Measurements from ENCODE around the gene HECTD4. TPM values are rescaled to one million over a fixed set of nuclear protein-coding genes. Genes with fewer than 3 reads are reported as not detected.

The HECTD4 gene
- total and polyA plus RNA-seq, 2 of the 4 experiments (the other 2 are of a cell fraction) = 12.9 to 13.0 TPM

GRCh38 chr12:112317481-112317880 lies 64.8 kb downstream of the HECTD4 start:
- CTCF ChIA-PET = no interaction called here

More at GRCh38 chr12:112317481-112317880, 64.8 kb downstream of the HECTD4 start:
- H3K56ac ChIP-seq (ENCODE audit: extremely low read depth, insufficient read depth, low read length) = no peak overlapping the region
- BruUV-seq (replicated peaks) = no TSS peak
- H3K9ac ChIP-seq (ENCODE audit: low read depth, low read length) = no peak overlapping the region
- peaks cover 9% of the 10 kb centered on the region for H3K36me3 ChIP-seq (ENCODE audit: control insufficient read depth, insufficient read depth, low read length)
- no peak overlapping the region for H4K8ac ChIP-seq (ENCODE audit: low read depth in 2 of 2, low read length in 2 of 2)
- no peak overlapping the region for H2AFZ ChIP-seq (replicated peaks; ENCODE audit: low read length, poor library complexity)
- H2BK15ac ChIP-seq (ENCODE audit: low read depth, low read length) = no peak overlapping the region
- POLR2A ChIA-PET (ENCODE audit: unreplicated experiment) = no interaction called here
- H2AK9ac ChIP-seq (replicated peaks; ENCODE audit: low read depth, low read length, poor library complexity) = no peak overlapping the region
- DNase-seq = no peak
- H3K18ac ChIP-seq (ENCODE audit: low read depth, low read length) = no peak overlapping the region
- no peak overlapping the region for H3K4me2 ChIP-seq (ENCODE audit: low read depth, low read length)
- no peaks in the 10 kb centered on the region for H3K27me3 ChIP-seq (ENCODE audit: control insufficient read depth, insufficient read depth, low read length)
- H2AK5ac ChIP-seq (ENCODE audit: low read depth, low read length) = no peak overlapping the region
- no peak overlapping the region for H2BK5ac ChIP-seq (ENCODE audit: low read depth, low read length, poor library complexity, severe bottlenecking)
- H4K91ac ChIP-seq (ENCODE audit: insufficient read depth, low read depth, low read length) = no peak overlapping the region
- dilution Hi-C loops (cut with HindIII; ENCODE audit: low sequenced_read_pairs, unreplicated experiment) (no loop called here), in situ Hi-C loops (cut with MboI; ENCODE audit: low sequenced_read_pairs) (no loop called here), intact Hi-C loops (cut with micrococcal nuclease) (no loop called here)
- no peak for ATAC-seq (ENCODE audit: low read depth)
- H3K9me1 ChIP-seq (ENCODE audit: insufficient read depth, low read length) = peaks cover 15% of the 10 kb centered on the region
- no CpG with 5 or more reads among the region's 6 CpGs for WGBS, 2 experiments (ENCODE audit: extremely low coverage in 2 of 2, insufficient read length in 1 of 2)
- no peak overlapping the region for H3K27ac ChIP-seq (ENCODE audit: insufficient read depth, low read length)
- no peak overlapping the region for H3K23ac ChIP-seq (ENCODE audit: low read depth, low read length)
- no peak for TF ChIP-seq MAFK (IDR thresholded peaks at IDR 0.05; ENCODE audit: low read depth, low read length)
- H3K9me3 ChIP-seq (ENCODE audit: control insufficient read depth, insufficient read depth, low read length) = no peaks in the 10 kb centered on the region
- H2BK20ac ChIP-seq (ENCODE audit: low read depth, low read length) = no peak overlapping the region
- no peak overlapping the region for H3K4ac ChIP-seq (ENCODE audit: low read depth, low read length)
- H4K5ac ChIP-seq (ENCODE audit: low read depth, low read length) = no peak overlapping the region
- no peak overlapping the region for H2BK120ac ChIP-seq (ENCODE audit: low read depth, low read length)
- H3K4me1 ChIP-seq (ENCODE audit: control insufficient read depth, insufficient read depth, low read length) = peaks cover 3% of the 10 kb centered on the region
- H3K79me1 ChIP-seq (ENCODE audit: low read depth in 1 of 2, low read length in 2 of 2) = peaks cover 20 to 47% of the 10 kb centered on the region in 2 experiments
- no peak overlapping the region for H3K4me3 ChIP-seq (ENCODE audit: insufficient read depth, low read depth, low read length)
- no peak overlapping the region for H3K14ac ChIP-seq (replicated peaks; ENCODE audit: low read depth, low read length)
- H4K20me1 ChIP-seq (ENCODE audit: insufficient read depth, low read length) = peaks cover 3% of the 10 kb centered on the region; the same call in 1 of the 2 replicates

Measured in IMR-90 (cell line).